ENCODE results near the gene SPAG16. TPM values are rescaled to one million over a fixed set of nuclear protein-coding genes. Genes with fewer than 3 reads are reported as not detected.

SPAG16 gene
- total and polyA plus RNA-seq, 2 of the 13 experiments (the other 11 are each of a cell fraction or from before 2014, with no cell fraction given): 9.6 to 26.5 TPM

- TF ChIP-seq ZNF710 (CRISPR knock-in tag; IDR thresholded peaks at IDR 0.05; ENCODE audit: borderline replicate concordance): no peak
- no peak for TF ChIP-seq ZNF264 (CRISPR knock-in tag; IDR thresholded peaks at IDR 0.05)
- TF ChIP-seq, protein P1, sequence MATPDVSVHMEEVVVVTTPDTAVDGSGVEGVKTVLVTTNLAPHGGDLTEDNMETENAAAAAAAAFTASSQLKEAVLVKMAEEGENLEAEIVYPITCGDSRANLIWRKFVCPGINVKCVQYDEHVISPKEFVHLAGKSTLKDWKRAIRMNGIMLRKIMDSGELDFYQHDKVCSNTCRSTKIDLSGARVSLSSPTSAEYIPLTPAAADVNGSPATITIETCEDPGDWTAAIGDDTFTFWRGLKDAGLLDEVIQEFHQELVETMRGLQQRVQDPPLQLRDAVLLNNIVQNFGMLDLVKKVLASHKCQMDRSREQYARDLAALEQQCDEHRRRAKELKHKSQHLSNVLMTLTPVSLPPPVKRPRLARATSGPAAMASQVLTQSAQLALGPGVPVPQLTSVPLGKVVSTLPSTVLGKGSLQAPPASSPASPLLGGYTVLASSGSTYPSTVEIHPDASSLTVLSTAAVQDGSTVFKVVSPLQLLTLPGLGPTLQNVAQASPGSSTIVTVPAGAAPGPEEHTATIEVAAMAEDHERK (CRISPR knock-in tag; IDR thresholded peaks at IDR 0.05; ENCODE audit: low read depth): no peak
- no peak for TF ChIP-seq SUZ12 (IDR thresholded peaks at IDR 0.05; ENCODE audit: low read depth, low read length)
- TF ChIP-seq, protein P2, sequence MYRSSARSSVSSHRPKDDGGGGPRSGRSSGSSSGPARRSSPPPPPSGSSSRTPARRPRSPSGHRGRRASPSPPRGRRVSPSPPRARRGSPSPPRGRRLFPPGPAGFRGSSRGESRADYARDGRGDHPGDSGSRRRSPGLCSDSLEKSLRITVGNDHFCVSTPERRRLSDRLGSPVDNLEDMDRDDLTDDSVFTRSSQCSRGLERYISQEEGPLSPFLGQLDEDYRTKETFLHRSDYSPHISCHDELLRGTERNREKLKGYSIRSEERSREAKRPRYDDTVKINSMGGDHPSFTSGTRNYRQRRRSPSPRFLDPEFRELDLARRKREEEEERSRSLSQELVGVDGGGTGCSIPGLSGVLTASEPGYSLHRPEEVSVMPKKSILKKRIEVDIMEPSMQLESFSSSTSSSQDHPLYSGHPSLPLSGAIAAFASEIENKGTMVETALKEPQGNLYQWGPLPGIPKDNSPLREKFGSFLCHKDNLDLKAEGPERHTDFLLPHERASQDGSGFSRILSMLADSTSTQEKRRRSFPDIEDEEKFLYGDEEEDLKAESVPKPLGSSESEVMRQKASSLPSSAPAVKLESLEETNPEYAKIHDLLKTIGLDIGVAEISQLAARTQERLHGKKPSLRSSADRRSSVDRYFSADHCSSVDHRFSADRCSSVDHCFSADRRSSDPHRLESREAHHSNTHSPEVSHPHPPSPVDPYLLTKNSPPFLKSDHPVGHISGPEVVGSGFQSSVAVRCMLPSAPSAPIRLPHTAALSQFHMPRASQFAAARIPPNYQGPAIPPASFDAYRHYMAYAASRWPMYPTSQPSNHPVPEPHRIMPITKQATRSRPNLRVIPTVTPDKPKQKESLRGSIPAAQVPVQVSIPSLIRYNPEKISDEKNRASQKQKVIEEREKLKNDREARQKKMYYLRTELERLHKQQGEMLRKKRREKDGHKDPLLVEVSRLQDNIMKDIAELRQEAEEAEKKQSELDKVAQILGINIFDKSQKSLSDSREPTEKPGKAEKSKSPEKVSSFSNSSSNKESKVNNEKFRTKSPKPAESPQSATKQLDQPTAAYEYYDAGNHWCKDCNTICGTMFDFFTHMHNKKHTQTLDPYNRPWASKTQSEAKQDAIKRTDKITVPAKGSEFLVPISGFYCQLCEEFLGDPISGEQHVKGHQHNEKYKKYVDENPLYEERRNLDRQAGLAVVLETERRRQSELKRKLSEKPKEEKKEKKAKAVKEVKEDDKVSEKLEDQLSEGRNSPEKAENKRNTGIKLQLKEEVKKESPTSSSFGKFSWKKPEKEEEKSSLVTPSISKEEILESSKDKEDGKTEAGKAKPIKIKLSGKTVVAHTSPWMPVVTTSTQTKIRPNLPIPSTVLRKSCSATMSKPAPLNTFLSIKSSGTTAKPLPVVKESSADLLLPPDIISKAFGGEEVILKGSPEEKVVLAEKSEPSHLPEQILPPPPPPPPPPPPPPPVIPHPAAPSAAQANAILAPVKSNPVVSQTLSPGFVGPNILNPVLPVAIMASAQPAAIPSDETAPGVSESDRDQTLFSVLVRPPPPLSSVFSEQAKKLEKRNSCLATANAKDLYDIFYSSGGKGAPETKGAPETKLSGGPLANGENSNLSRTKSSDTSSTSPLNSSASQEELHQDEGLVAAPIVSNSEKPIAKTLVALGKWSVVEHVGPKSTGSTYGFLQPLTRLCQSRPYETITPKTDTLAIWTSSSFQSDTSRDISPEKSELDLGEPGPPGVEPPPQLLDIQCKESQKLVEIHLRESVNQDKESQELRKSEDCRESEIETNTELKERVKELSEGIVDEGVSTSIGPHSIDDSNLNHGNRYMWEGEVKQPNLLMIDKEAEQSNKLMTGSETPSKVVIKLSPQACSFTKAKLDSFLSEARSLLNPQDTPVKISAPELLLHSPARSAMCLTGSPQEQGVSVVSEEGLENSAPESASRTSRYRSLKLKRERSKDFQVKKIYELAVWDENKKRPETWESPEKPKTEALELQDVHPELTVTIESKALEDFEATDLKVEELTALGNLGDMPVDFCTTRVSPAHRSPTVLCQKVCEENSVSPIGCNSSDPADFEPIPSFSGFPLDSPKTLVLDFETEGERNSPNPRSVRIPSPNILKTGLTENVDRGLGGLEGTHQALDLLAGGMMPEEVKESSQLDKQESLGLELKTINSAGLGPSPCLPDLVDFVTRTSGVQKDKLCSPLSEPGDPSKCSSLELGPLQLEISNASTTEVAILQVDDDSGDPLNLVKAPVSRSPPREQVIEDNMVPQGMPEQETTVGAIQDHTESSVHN (CRISPR knock-in tag; IDR thresholded peaks at IDR 0.05): no peak
- TF ChIP-seq ARNTL (CRISPR knock-in tag; IDR thresholded peaks at IDR 0.05): no peak
- TF ChIP-seq KDM6A (CRISPR knock-in tag; IDR thresholded peaks at IDR 0.05; ENCODE audit: low read depth): no peak
- no peak for TF ChIP-seq ZNF484 (CRISPR knock-in tag; IDR thresholded peaks at IDR 0.05; ENCODE audit: borderline replicate concordance, low read depth)
- no peak for TF ChIP-seq SRY (CRISPR knock-in tag; IDR thresholded peaks at IDR 0.05)
- no peak for TF ChIP-seq HINFP (CRISPR knock-in tag; IDR thresholded peaks at IDR 0.05; ENCODE audit: low read depth)
- TF ChIP-seq ZBED4 (CRISPR knock-in tag; IDR thresholded peaks at IDR 0.05; ENCODE audit: borderline replicate concordance): no peak
- TF ChIP-seq, protein P3, sequence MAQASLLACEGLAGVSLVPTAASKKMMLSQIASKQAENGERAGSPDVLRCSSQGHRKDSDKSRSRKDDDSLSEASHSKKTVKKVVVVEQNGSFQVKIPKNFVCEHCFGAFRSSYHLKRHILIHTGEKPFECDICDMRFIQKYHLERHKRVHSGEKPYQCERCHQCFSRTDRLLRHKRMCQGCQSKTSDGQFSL (CRISPR knock-in tag; IDR thresholded peaks at IDR 0.05): no peak
These were observed 36.7 kb upstream of the SPAG16 start (continued) for GRCh38 chr2:213247566-213247965.
